ENCODE measurements around the gene STRIT1. TPM values are rescaled to one million over a fixed set of nuclear protein-coding genes. Genes with fewer than 3 reads are reported as not detected.

Gene STRIT1
- total RNA-seq: not detected

GRCh38 chr3:155293516-155293915 lies at the start of gene STRIT1:
Gene STRIT1, minus strand, starts transcription at chr3:155293683.
- Mint-ChIP-seq H3K27ac (no peak within 1 kb of the TSS), H3K36me3 (ENCODE audit: insufficient read depth in 2 of 2) (peaks cover 0 to 1% of the 10 kb centered on the region in 2 donors), H3K4me3 (no peak within 1 kb of the TSS), H3K4me1 (ENCODE audit: low read depth) (no peaks in the 10 kb centered on the region), H3K27me3 (ENCODE audit: low read depth) (no peaks in the 10 kb centered on the region), H3K9me3 (peaks cover 4 to 5% of the 10 kb centered on the region in 2 donors)
- ATAC-seq (replicated peaks in 1 of 2) (no peak), DNase-seq (no peak)

DNA sequence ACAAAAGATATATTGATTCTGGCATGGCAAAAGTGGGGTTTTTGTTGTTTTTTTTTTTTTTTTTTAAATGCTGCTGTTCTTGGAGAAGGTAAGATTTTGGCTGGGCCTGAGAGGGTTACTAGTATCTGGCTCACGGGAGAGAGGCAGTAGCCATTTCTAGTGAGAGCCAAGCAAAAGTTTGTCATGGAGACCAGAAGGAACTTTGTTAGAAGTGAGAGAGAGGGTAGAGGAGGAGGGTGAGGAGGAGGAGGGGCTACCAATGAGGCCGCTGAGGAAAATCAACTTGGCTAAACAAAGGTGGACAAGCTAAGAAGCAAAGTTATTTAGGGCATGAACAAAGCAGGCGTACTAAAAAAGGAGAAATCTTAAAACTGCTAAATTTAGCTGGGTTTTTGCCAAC lies 48.9 kb upstream of the STRIT1 start:
- H3K9me3 Mint-ChIP-seq: no peaks in the 10 kb centered on the region
- no peak for ATAC-seq (replicated peaks in 1 of 2)
- H3K36me3 Mint-ChIP-seq (ENCODE audit: insufficient read depth in 2 of 2): no peaks in the 10 kb centered on the region
- no peak for DNase-seq
- H3K27me3 Mint-ChIP-seq (ENCODE audit: low read depth): peaks cover 6% of the 10 kb centered on the region
- no peak overlapping the region for H3K27ac Mint-ChIP-seq
- peaks cover 10% of the 10 kb centered on the region for H3K4me1 Mint-ChIP-seq (ENCODE audit: low read depth)
- H3K4me3 Mint-ChIP-seq: no peak overlapping the region

DNA sequence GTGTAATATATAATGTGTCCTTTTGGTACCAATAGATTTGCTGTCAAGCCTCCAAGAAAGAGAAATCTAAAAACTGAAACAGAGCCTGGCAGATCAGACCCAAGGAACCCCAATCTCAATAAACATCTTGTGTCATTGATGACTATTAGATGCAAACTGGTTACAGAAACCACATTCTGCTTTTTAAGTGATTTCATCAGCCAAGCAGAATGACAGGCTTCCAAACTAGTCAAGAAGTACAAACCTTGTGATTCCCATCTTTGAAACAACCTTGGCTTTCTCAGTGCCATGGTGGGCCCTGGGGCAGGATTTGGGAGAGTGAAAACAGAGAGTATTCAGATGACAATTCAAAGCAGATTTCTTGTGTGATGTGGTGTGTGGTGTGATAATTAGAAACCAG lies 45.6 kb upstream of the STRIT1 start:
- Mint-ChIP-seq H3K9me3 (no peaks in the 10 kb centered on the region), H3K4me3 (no peak overlapping the region), H3K36me3 (ENCODE audit: insufficient read depth in 2 of 2) (no peaks in the 10 kb centered on the region), H3K4me1 (ENCODE audit: low read depth) (peaks cover 24% of the 10 kb centered on the region), H3K27ac (peak overlapping the region; percentile 62), H3K27me3 (ENCODE audit: low read depth) (peaks cover 6% of the 10 kb centered on the region)
- no peak for DNase-seq
- ATAC-seq (replicated peaks in 1 of 2): no peak

GRCh38 chr3:155335724-155336354 lies 42.4 kb upstream of the STRIT1 start:
- no peaks in the 10 kb centered on the region for H3K36me3 Mint-ChIP-seq (ENCODE audit: insufficient read depth in 2 of 2)
- H3K4me3 Mint-ChIP-seq: no peak overlapping the region
- peaks cover 6% of the 10 kb centered on the region for H3K27me3 Mint-ChIP-seq (ENCODE audit: low read depth)
- DNase-seq (no peak), ATAC-seq (replicated peaks in 1 of 2) (no peak)
- no peaks in the 10 kb centered on the region for H3K9me3 Mint-ChIP-seq
- no peak overlapping the region for H3K27ac Mint-ChIP-seq
- peaks cover 24% of the 10 kb centered on the region for H3K4me1 Mint-ChIP-seq (ENCODE audit: low read depth)

DNA sequence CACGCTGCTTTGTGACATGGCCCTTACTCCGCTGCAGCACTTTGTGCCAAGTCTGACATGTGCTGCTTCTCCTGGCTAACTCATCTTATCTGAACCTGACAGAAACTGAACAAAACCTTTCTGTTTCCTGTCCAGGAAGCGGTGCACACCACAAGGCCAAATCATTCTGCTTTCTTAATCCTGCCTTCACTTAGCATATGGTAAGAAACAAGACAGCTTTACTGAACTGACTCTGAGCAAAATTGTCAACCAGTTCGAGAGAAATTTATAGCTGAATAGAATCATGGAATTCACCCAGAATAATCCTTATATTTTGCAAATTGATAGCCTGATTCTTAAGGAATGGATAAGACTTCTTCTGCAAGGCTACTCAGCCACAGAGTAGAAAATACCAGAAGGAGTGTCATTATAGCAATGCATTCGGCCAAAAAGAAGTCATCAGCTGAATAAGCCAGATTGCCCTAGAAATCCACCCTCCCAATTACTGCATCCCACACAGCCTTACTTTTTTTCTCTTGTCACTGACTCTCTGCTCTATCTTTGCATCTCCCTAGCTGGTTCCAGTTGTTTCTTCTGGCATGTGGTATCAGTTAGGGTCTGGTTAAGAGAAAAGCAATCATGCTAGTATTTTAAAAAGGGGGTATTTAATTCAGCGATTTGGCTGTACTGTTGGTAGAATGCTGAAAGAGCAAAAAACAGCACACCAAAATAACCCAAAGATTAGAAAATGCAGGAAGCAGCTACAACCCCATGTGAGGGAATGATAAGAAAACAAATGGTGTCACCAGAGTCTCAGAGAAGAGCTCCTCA lies 41.6 kb upstream of the STRIT1 start:
- Mint-ChIP-seq H3K27me3 (ENCODE audit: low read depth) (peaks cover 6% of the 10 kb centered on the region), H3K4me3 (no peak overlapping the region), H3K36me3 (ENCODE audit: insufficient read depth in 2 of 2) (no peaks in the 10 kb centered on the region), H3K4me1 (ENCODE audit: low read depth) (peaks cover 24% of the 10 kb centered on the region), H3K27ac (no peak overlapping the region), H3K9me3 (no peaks in the 10 kb centered on the region)
- ATAC-seq (replicated peaks in 1 of 2): peak; percentile 73 to 79
- DNase-seq: peak; percentile 10 to 15

GRCh38 chr3:155334215-155334913 lies 40.9 kb upstream of the STRIT1 start:
- H3K27ac Mint-ChIP-seq: no peak overlapping the region
- no peaks in the 10 kb centered on the region for H3K9me3 Mint-ChIP-seq
- ATAC-seq (replicated peaks in 1 of 2) (no peak), DNase-seq (no peak)
- peaks cover 20% of the 10 kb centered on the region for H3K4me1 Mint-ChIP-seq (ENCODE audit: low read depth)
- H3K36me3 Mint-ChIP-seq (ENCODE audit: insufficient read depth in 2 of 2): no peaks in the 10 kb centered on the region
- H3K27me3 Mint-ChIP-seq (ENCODE audit: low read depth): peaks cover under 1% of the 10 kb centered on the region
- H3K4me3 Mint-ChIP-seq: no peak overlapping the region

- DNase-seq (no peak), ATAC-seq (replicated peaks in 1 of 2) (no peak)
- Mint-ChIP-seq H3K36me3 (ENCODE audit: insufficient read depth in 2 of 2) (no peaks in the 10 kb centered on the region), H3K27ac (no peak overlapping the region), H3K27me3 (ENCODE audit: low read depth) (no peaks in the 10 kb centered on the region), H3K4me3 (no peak overlapping the region), H3K4me1 (ENCODE audit: low read depth) (peaks cover 14% of the 10 kb centered on the region), H3K9me3 (no peaks in the 10 kb centered on the region)
These were observed 39.2 kb upstream of the STRIT1 start for GRCh38 chr3:155332716-155333115.

DNA sequence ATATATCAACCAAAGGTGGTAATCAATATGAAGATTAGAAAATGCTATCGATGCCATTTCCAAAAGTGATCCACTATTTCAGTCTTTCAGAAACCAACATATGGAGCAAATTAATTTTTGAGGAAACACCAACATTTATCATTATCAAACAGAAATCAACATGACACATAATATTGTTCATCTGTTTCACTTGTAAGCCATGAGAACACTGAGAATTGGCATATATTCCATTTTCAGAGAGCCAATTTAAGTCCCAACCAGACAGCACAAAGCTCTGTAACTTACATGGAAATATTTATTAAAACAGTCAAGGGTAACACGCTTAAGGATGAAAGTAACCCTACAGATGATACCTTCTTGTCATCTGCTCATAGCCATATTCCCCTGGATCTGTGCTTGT lies 37.6 kb upstream of the STRIT1 start:
- H3K36me3 Mint-ChIP-seq (ENCODE audit: insufficient read depth in 2 of 2): no peaks in the 10 kb centered on the region
- no peak overlapping the region for H3K4me3 Mint-ChIP-seq

DNA sequence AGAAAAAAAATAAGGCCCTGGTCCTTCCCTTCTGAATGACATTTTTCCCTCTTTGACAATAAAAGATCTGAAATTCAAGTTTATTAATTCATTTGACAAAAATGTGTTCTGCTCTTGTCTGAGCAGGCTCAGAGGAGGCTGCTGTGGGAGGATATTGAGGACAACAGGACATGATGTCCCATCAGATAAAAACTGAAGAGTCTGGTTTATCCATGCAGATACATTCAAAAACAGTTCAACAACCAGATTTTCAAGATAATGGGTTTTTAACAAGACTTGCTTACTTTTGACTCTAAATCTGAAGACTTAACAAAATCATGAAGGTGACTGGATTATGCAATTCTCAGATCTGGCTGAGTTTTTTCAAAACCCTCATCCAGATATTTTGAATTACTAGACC lies 36.9 kb upstream of the STRIT1 start:
- H3K27ac Mint-ChIP-seq: no peak overlapping the region
- no peaks in the 10 kb centered on the region for H3K36me3 Mint-ChIP-seq (ENCODE audit: insufficient read depth in 2 of 2)
- H3K4me3 Mint-ChIP-seq: no peak overlapping the region
- no peaks in the 10 kb centered on the region for H3K9me3 Mint-ChIP-seq
- H3K27me3 Mint-ChIP-seq (ENCODE audit: low read depth): no peaks in the 10 kb centered on the region
- H3K4me1 Mint-ChIP-seq (ENCODE audit: low read depth): peaks cover 11% of the 10 kb centered on the region
- DNase-seq (no peak), ATAC-seq (replicated peaks in 1 of 2) (no peak)

More for the DNA sequence above, 37.6 kb upstream of the STRIT1 start:
- DNase-seq (no peak), ATAC-seq (replicated peaks in 1 of 2) (no peak)
- H3K27ac Mint-ChIP-seq: no peak overlapping the region
- H3K4me1 Mint-ChIP-seq (ENCODE audit: low read depth): peaks cover 14% of the 10 kb centered on the region
- no peaks in the 10 kb centered on the region for H3K27me3 Mint-ChIP-seq (ENCODE audit: low read depth)
- H3K9me3 Mint-ChIP-seq: no peaks in the 10 kb centered on the region

- ATAC-seq (replicated peaks in 1 of 2) (no peak), DNase-seq (no peak)
- H3K27ac Mint-ChIP-seq: no peak overlapping the region
- H3K36me3 Mint-ChIP-seq (ENCODE audit: insufficient read depth in 2 of 2): no peaks in the 10 kb centered on the region
- H3K4me3 Mint-ChIP-seq: no peak overlapping the region
- H3K27me3 Mint-ChIP-seq (ENCODE audit: low read depth): no peaks in the 10 kb centered on the region
- H3K4me1 Mint-ChIP-seq (ENCODE audit: low read depth): peaks cover 4% of the 10 kb centered on the region
- H3K9me3 Mint-ChIP-seq: no peaks in the 10 kb centered on the region
These were observed 36.1 kb upstream of the STRIT1 start for GRCh38 chr3:155329513-155330048.

- Mint-ChIP-seq H3K36me3 (ENCODE audit: insufficient read depth in 2 of 2) (no peaks in the 10 kb centered on the region), H3K27ac (no peak overlapping the region), H3K9me3 (no peaks in the 10 kb centered on the region), H3K4me1 (ENCODE audit: low read depth) (no peaks in the 10 kb centered on the region), H3K4me3 (no peak overlapping the region), H3K27me3 (ENCODE audit: low read depth) (no peaks in the 10 kb centered on the region)
- DNase-seq: no peak
- no peak for ATAC-seq (replicated peaks in 1 of 2)
These were observed 34.4 kb upstream of the STRIT1 start for GRCh38 chr3:155327871-155328270.

DNA sequence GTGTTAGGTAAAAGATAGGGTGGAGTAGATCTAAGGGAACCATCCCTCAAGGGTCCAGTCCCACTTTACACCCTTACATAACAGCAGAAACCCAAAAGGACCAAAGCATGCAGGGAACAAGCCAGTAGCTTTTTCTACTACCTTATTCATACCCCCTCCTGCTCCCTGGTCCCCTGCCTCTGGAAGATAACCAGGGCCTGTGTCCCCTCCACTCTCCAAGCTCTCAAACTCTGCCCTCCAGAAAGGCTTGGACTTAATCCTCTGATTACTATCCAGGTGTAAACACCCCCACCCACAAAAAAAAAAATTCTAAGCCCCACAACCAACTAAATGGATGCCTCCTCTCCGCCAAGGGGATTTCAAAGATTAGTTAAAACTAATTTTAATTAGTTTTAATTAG lies 33.9 kb upstream of the STRIT1 start:
- H3K27me3 Mint-ChIP-seq (ENCODE audit: low read depth): no peaks in the 10 kb centered on the region
- H3K4me1 Mint-ChIP-seq (ENCODE audit: low read depth): no peaks in the 10 kb centered on the region
- no peak overlapping the region for H3K4me3 Mint-ChIP-seq
- H3K36me3 Mint-ChIP-seq (ENCODE audit: insufficient read depth in 2 of 2): no peaks in the 10 kb centered on the region
- ATAC-seq (replicated peaks in 1 of 2) (no peak), DNase-seq (no peak)
- no peaks in the 10 kb centered on the region for H3K9me3 Mint-ChIP-seq
- no peak overlapping the region for H3K27ac Mint-ChIP-seq

DNA sequence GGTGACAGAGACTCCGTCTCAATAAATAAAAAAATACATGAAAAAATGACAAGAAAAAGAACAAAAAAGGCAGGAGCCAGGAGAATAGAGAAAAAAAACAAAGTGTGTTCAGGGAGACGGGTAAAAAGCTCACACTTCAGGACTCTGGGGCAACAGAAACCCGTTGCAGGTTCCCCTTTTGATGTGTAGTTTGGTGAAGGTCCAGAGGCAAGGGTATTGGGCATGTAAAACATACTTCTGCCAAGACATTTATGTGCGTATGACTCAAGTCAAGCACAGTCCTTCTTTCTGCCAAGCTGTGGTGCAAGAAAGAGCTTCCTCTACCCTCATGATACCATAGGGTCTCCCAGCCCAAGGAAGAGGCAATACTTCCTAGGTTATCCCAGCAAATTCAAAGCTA lies 33.4 kb upstream of the STRIT1 start:
- DNase-seq (no peak), ATAC-seq (replicated peaks in 1 of 2) (no peak)
- Mint-ChIP-seq H3K27me3 (ENCODE audit: low read depth) (no peaks in the 10 kb centered on the region), H3K27ac (no peak overlapping the region), H3K36me3 (ENCODE audit: insufficient read depth in 2 of 2) (no peaks in the 10 kb centered on the region), H3K4me3 (no peak overlapping the region), H3K4me1 (ENCODE audit: low read depth) (no peaks in the 10 kb centered on the region), H3K9me3 (no peaks in the 10 kb centered on the region)
